HCT116 (cell line): ENCODE data around the gene PI16.

Source experiments
- CEBPB ChIP-seq: IDR thresholded peaks from 2 replicates; pipeline ENCODE4 v1.6.1; 2012; ENCODE audit warnings: low read depth
- CTCF ChIP-seq, 3 experiments: fragments of 200-600 bp in 1 of 3; sonication (generic) in 1 of 3; IDR thresholded peaks in 2 of 3; conservative IDR thresholded peaks in 1 of 3; 2 replicates each; pipeline ENCODE4 v1.5.1; 2012 to 2017; ENCODE audit warnings: low read depth in 2 of 3, low read length in 2 of 3, antibody characterized with exemption in 1 of 3, borderline replicate concordance in 1 of 3, control low read depth in 1 of 3, mild to moderate bottlenecking in 1 of 3, mixed read lengths in 1 of 3, mixed run types in 1 of 3, moderate library complexity in 1 of 3; ENCODE audit not compliant: insufficient read depth in 1 of 3
- EZH2 ChIP-seq: fragments of 200-600 bp; sonication (generic); IDR thresholded peaks from 2 replicates; pipeline ENCODE4 v1.6.1; 2017; ENCODE audit warnings: antibody characterized with exemption, mixed run types
- EZH2phosphoT487 ChIP-seq: fragments of 200-600 bp; IDR thresholded peaks from 2 replicates; pipeline ENCODE4 v1.6.1; 2018; ENCODE audit warnings: antibody characterized with exemption, borderline replicate concordance
- FOSL1 ChIP-seq: IDR thresholded peaks from 2 replicates; pipeline ENCODE4 v1.6.1; 2012; ENCODE audit warnings: low read depth
- JUND ChIP-seq: IDR thresholded peaks from 2 replicates; pipeline ENCODE4 v1.6.1; 2012
- POLR2A ChIP-seq: IDR thresholded peaks from 2 replicates; pipeline ENCODE4 v1.7.0; 2011; ENCODE audit warnings: borderline replicate concordance; ENCODE audit not compliant: insufficient read depth, insufficient read length; ENCODE audit errors: extremely low read depth
- POLR2AphosphoS5 ChIP-seq: IDR thresholded peaks from 2 replicates; pipeline ENCODE4 v1.6.1; 2011; ENCODE audit warnings: mild to moderate bottlenecking, low read depth, low read length, moderate library complexity
- RAD21 ChIP-seq: IDR thresholded peaks from 2 replicates; pipeline ENCODE4 v1.6.1; 2012; ENCODE audit warnings: low read depth, mild to moderate bottlenecking
- REST ChIP-seq: IDR thresholded peaks from 2 replicates; pipeline ENCODE4 v1.6.1; 2012; ENCODE audit warnings: low read depth
- SP1 ChIP-seq: IDR thresholded peaks from 2 replicates; pipeline ENCODE4 v1.6.1; 2012; ENCODE audit warnings: low read depth
- YY1 ChIP-seq: IDR thresholded peaks from 2 replicates; pipeline ENCODE4 v1.6.1; 2011; ENCODE audit warnings: low read length, low read depth, moderate library complexity, mild to moderate bottlenecking; ENCODE audit not compliant: insufficient replicate concordance; ENCODE audit errors: extremely low read depth
- ZBTB33 ChIP-seq: IDR thresholded peaks from 2 replicates; pipeline ENCODE4 v1.6.1; 2011; ENCODE audit warnings: mild to moderate bottlenecking, low read length, moderate library complexity; ENCODE audit not compliant: insufficient replicate concordance; ENCODE audit errors: extremely low read depth

- TF ChIP-seq POLR2A: no peak
- no peak for TF ChIP-seq POLR2AphosphoS5
- no peak for TF ChIP-seq CTCF (IDR thresholded peaks at IDR 0.05 in 2 of 3, conservative IDR thresholded peaks at IDR 0.05 in 1 of 3; ENCODE audit: borderline replicate concordance in 1 of 3, insufficient read depth in 1 of 3, low read depth in 2 of 3, low read length in 2 of 3)
- TF ChIP-seq ZBTB33: no peak
- TF ChIP-seq EZH2: no peak
- TF ChIP-seq EZH2phosphoT487: no peak
- TF ChIP-seq REST: no peak
- TF ChIP-seq CEBPB: no peak
- no peak for TF ChIP-seq JUND
- no peak for TF ChIP-seq RAD21
- no peak for TF ChIP-seq YY1
- no peak for TF ChIP-seq FOSL1
- no peak for TF ChIP-seq SP1
Measured at GRCh38 chr6:36985417-36985807, 30.9 kb downstream of the PI16 start.
